NCI-H1092 (cell line): ENCODE data around the gene METTL23.
A peak's percentile ranks its signal among the peaks of the same experiment; 100 is the strongest.

ENCODE experiments used
- DNase-seq: peaks from one replicate; lab custom pipeline; 2025; lab: John Stamatoyannopoulos, UW

Gene METTL23

GRCh38 chr17:76726776-76727718 lies at the start of gene METTL23:
Gene METTL23 (plus strand): TSS chr17:76726839. CDS start chr17:76729711, 2,872 bp downstream.
- peak; percentile 58 for DNase-seq

GRCh38 chr17:76677406-76677805 lies 49.2 kb upstream of the METTL23 start:
- DNase-seq: no peak

- no peak for DNase-seq
Measured at GRCh38 chr17:76678330-76678729, 48.3 kb upstream of the METTL23 start.

- no peak for DNase-seq
Measured at GRCh38 chr17:76679239-76679638, 47.4 kb upstream of the METTL23 start.

DNA sequence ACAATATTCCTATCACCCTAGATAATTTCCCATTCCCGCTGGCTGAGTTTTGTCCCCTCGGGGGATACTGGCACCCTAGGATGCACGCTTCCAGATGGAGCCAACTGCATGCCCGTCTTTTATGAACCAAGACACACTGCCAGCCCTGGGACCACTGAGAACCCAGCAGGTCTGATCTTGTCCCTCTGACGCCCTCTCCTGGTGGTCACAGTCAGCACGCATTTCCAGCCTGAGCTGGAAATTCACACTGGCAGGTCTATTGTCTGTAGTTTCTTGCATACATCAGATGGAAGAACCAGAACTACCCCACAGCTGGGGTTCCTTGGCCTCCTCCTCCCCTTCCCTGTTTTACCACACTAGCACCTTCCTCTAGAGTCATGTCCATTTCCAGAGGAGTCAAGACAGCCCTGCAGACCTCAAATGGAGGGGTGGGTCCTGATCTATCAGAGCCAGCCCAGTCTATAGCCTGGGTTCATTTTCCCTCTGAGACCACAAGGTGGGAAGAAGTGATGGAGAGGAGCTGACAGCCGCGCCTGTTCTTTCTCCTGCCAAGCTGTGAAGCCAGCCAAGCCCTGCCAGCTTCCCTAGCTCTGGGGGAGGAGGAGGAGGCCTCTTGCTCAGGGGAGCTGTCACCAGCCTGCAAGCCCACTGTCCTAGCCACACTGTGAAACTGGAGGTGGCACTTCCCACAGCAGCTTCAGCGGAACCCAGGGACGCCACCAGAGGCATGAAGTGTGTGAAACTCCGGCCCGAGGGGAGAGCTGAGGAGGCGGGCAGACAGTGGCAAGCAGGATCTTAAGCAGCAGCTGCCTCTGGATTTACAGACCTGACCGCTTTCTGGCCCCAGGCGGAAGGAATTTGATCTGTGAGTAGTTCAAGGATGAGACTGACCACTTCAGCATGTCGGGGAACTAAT lies 45.2 kb upstream of the METTL23 start:
- DNase-seq: peak; percentile 49

GRCh38 chr17:76682296-76682695 lies 44.3 kb upstream of the METTL23 start:
- no peak for DNase-seq

DNA sequence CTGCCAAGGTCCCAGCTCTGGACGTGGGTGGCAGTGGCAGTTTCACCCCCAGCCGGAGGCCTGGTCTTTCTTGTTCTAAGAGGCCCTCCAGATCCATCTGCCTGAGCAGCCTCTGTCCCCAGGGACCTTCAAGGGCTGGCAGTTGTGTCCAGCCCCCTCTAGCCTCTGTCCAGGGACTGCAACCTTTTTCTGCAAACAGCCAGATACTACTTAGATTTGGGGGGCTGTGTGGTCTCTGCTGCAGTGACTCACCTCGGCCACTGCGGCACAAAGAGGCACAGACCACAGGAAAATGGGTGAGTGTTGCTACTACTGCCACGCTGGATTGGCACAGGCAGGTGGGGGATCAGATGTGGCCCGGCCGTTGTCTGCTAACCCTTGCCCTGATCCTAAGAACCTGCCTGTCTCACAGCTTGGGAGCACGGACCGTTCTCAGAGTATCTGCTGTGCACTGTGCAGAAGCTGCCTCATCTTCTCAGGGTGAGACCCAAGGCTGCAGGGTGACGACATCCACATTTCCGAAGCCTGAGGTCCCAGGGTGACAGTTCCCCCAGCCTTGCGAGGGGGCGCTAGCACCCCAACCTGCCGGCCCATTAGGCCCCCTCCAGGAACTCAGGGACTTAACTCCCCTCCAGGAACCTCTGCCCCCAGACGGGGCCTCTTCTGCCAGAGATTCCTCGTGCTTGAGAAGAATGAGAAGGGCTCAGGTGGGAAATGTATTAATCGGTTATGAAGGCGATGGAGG lies 43.5 kb upstream of the METTL23 start:
- no peak for DNase-seq

GRCh38 chr17:76683921-76684745 lies 42.5 kb upstream of the METTL23 start:
- peak; percentile 39 for DNase-seq

- no peak for DNase-seq
Measured at GRCh38 chr17:76684756-76685155, 41.9 kb upstream of the METTL23 start.

- no peak for DNase-seq
Measured at GRCh38 chr17:76685366-76685765, 41.3 kb upstream of the METTL23 start.

GRCh38 chr17:76685846-76686245 lies 40.8 kb upstream of the METTL23 start:
- DNase-seq: no peak

DNA sequence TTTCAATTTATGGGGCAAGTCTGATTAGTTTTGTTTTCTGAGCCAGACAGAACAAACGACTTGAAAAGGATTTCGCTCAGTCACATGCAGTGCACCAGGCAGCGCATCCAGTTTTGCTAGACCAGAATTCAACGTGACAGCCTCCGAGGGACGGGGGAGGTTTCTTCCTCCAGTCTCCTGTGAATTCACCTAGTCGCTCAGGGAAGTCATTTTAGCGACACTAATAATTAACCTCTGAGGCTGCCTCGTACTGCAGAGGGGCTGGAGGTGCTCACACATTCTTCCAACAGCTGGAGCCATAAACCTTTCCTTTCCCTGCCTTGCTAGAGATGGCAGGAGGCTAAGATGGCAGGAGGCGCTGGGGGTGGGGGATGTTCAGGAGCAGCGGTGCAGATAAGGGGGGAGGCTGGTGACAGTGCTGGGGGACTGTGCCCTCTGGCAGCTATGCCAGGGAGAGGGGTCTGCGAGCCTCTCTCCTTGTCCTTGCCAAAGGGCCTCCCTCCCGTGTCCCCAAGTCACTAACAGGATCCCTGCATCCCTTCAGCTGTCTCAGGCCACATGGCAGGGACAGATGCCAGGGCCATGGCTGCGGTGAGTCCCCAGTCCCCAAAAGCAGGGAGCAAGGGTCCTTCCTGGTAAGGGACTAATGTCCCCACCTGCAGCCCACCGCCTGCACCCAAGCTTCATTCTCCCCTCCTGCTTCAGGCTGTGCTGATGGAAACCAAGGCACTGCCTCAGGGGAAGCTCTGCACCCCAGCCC lies 39.9 kb upstream of the METTL23 start:
- no peak for DNase-seq

DNA sequence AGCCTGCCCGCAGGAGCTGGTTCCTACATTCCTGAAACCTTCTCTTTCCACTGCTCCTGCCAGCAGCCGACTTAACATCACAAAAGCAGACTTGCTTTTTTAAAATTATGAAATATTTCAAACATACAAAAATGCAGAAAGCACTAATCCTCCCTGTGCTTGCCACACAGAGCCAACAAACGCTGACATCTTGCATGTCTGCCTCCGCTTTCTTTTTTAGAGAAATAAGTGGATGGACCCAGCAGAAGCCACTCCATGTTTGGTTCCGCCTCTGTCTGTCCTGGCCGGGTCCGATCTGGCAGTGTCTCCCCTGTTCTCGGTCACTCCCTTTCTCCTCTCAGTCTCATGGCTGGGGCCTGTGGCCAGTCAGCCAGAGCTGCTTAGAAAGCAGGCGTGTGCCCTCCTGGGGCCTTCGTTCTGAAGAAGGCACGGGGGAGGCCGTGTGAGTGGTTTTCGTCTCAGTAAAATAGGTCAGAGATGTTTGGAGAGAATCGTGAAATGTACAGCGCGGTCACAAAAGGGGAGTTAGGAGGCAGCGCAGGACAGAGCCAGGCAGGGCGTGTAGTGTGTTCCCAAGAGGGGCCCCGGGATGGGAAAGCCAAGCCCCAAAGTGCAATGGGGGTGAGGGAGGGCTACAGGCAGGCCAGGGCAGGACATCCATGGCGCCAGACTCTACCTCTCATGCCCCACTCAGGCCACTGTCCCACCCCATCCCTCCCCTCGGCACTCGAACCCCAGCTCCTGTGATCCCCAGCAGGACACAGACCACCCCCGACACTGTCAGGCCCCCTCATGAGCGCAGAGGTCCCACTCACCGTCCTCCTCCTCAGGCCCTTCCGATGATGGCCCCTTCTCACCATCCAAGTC lies 39.1 kb upstream of the METTL23 start:
- no peak for DNase-seq

GRCh38 chr17:76688165-76688622 lies 38.4 kb upstream of the METTL23 start:
- DNase-seq: no peak

DNA sequence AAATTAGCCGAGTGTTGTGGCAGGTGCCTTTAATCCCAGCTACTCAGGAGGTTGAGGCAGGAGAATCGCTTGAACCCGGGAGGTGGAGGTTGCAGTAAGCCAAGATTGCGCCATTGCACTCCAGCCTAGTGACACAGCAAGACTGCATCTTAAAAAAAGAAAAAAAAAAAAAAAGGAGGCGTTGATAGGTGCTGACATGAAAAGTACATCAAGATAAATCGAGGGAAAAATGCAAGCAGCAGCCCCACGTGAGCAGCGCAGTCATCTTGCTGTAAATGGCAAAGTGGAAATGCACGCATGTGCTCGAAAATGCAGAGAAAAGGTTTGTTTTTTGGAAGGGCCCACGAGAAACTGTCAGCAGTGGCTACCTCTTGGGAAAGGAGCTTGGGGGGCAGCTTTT lies 36.8 kb upstream of the METTL23 start:
- DNase-seq: no peak

DNA sequence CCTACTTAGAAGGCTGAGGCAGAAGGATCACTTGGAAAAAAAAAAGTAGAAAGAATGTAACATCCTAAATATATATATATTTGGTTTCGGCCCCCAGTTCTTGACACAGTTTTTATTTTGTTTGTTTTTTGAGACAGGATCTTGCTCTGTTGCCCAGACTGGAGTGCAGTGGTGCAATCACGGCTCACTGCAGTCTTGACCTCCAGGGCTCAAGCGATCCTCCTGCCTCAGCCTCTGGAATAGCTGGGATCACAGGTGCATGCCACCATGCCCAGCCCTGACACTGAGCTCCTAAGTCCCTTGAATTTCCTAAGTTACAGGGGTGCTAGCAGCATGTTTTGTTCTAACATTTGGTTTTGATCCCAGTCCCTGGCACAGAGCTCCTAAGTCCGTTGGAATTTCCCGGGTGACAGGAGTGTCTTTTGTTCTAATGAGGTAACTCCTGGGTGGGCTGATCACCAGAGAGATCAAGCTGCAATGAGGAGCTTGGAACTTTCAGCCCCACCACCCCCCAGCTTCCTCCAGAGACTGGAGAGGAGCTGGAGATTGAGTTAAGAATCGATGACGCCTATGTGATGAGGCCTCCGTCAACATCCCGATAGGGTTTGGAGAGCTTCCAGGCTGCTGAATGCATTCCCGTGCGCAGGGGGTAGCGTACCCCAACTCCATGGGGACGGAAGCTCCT lies 35.9 kb upstream of the METTL23 start:
- no peak for DNase-seq

DNA sequence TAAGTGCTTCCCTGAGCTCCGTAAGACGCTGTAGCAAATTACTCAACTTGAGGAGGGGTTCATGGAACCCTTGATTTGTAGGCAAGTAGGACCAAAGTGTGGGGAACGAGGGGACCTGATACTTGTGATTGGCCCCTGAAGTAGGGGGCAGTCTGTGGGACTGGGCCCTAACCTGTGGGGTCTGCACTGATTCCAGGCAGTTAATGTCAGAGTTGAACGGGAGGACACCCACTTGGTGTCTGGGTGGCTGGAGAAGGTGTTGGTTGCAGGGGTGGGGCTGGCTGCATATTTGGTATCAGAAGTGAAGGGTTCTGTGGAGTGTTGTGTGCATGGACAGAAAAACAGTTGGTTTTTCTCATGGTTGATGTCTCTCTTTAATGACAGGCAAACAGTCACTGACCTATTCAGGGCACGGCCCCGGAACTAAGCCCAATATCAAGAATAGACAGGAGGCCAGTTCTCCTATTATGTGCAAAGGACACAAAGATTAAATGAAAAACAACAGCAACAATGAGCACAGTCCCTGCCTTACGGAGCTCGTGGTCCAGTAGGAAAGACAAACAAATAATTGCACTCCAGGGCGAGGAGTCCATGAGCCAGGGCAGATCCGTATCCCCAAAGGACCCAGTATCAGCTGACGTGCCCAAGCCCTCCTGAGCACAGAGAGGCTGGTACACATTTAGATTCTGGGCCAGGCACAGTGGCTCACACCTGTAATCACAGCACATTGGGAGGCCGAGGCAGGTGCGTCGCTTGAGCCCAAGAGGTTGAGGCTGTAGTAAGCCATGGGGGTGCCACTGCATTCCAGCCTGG lies 35.1 kb upstream of the METTL23 start:
- DNase-seq: no peak
